GM12878 (cell line): ENCODE measurements around the gene CPNE5. TPM values are rescaled to one million over a fixed set of nuclear protein-coding genes. Genes with fewer than 3 reads are reported as not detected.

Experiments
- BHLHE40 ChIP-seq, 2 experiments: fragments of 450-650 bp in 1 of 2; IDR thresholded peaks; 2 replicates each; pipeline ENCODE4 v1.6.1; 2011 to 2017; ENCODE audit warnings: low read depth in 2 of 2, borderline replicate concordance in 1 of 2, improper control_type of control experiment in 1 of 2, low read length in 1 of 2, mild to moderate bottlenecking in 1 of 2
- CUX1 ChIP-seq: IDR thresholded peaks from 2 replicates; pipeline ENCODE4 v1.6.1; 2012; ENCODE audit warnings: improper control_type of control experiment, low read depth, low read length; ENCODE audit not compliant: insufficient replicate concordance
- DPF2 ChIP-seq: fragments of 450-650 bp; IDR thresholded peaks from 2 replicates; pipeline ENCODE4 v1.6.1; 2017; ENCODE audit warnings: mild to moderate bottlenecking
- E4F1 ChIP-seq: fragments of 450-650 bp; IDR thresholded peaks from 2 replicates; pipeline ENCODE4 v1.6.1; 2018; ENCODE audit warnings: borderline replicate concordance, mild to moderate bottlenecking; ENCODE audit not compliant: partially characterized antibody
- IKZF2 ChIP-seq, 2 experiments: fragments of 450-650 bp; IDR thresholded peaks; 2 replicates each; pipeline ENCODE4 v1.6.1; 2017; ENCODE audit warnings: mild to moderate bottlenecking in 2 of 2, moderate library complexity in 2 of 2
- IRF5 ChIP-seq: fragments of 450-650 bp; IDR thresholded peaks from 2 replicates; pipeline ENCODE4 v1.6.1; 2017; ENCODE audit warnings: borderline replicate concordance
- JUNB ChIP-seq: IDR thresholded peaks from 2 replicates; pipeline ENCODE4 v1.6.1; 2016; ENCODE audit warnings: antibody characterized with exemption, mild to moderate bottlenecking
- JUND ChIP-seq: IDR thresholded peaks from 2 replicates; pipeline ENCODE4 v1.6.1; 2012; ENCODE audit warnings: low read depth, mild to moderate bottlenecking, low read length, improper control_type of control experiment, moderate library complexity
- KAT2A ChIP-seq: conservative IDR thresholded peaks from 2 replicates; pipeline ENCODE4 v1.6.1; 2011; ENCODE audit warnings: low read depth, low read length; ENCODE audit not compliant: control insufficient read depth
- KDM1A ChIP-seq: fragments of 200-600 bp; sonication (generic); IDR thresholded peaks from 2 replicates; pipeline ENCODE4 v1.6.1; 2016; ENCODE audit warnings: borderline replicate concordance
- MAX ChIP-seq: IDR thresholded peaks from 2 replicates; pipeline ENCODE4 v1.6.1; 2012; ENCODE audit warnings: low read depth, low read length, improper control_type of control experiment
- MTA3 ChIP-seq: IDR thresholded peaks from 2 replicates; pipeline ENCODE4 v1.6.1; 2012; ENCODE audit warnings: low read length, inconsistent platforms, borderline replicate concordance
- PML ChIP-seq: IDR thresholded peaks from 2 replicates; pipeline ENCODE4 v1.6.1; 2012; ENCODE audit warnings: low read length, inconsistent platforms
- RELA ChIP-seq: fragments of 450-650 bp; IDR thresholded peaks from 2 replicates; pipeline ENCODE4 v1.8.0; 2014; ENCODE audit warnings: borderline replicate concordance; ENCODE audit not compliant: partially characterized antibody
- RFX5 ChIP-seq: IDR thresholded peaks from 2 replicates; pipeline ENCODE4 v1.6.1; 2011; ENCODE audit warnings: low read depth, low read length, improper control_type of control experiment
- SPI1 ChIP-seq: IDR thresholded peaks from 2 replicates; pipeline ENCODE4 v1.6.1; 2011; ENCODE audit warnings: low read depth, mild to moderate bottlenecking, low read length, moderate library complexity, borderline replicate concordance; ENCODE audit not compliant: insufficient read depth
- SUZ12 ChIP-seq: fragments of 200-600 bp; sonication (generic); IDR thresholded peaks from one replicate; pipeline ENCODE4 v1.6.1; 2018; ENCODE audit warnings: antibody characterized with exemption, mild to moderate bottlenecking; ENCODE audit not compliant: unreplicated experiment
- USF1 ChIP-seq: IDR thresholded peaks from 2 replicates; pipeline ENCODE4 v1.6.1; 2011; ENCODE audit warnings: borderline replicate concordance, low read depth, mild to moderate bottlenecking, moderate library complexity, mixed read lengths, low read length; ENCODE audit not compliant: insufficient read depth; ENCODE audit errors: extremely low read length
- polyA plus RNA-seq, 11 experiments: library from polyadenylated mRNA; depleted of rRNA in 4 of 11; unstranded in 6 of 11; stranded (reverse) in 5 of 11; fragments of >200 nt; fragmentation: Nextera tagmentation in 4 of 11; fragmentation: Illumina TruSeq in 1 of 11; extraction: Ambion mirVana in 4 of 11; extraction: Trizol in 1 of 11; gene quantifications; 1 replicate in 1 of 11; 2 replicates in 10 of 11; pipeline versions ENCODE4 v1.2.1 to v1.2.3, GENCODE V29; 2011 to 2016; ENCODE audit warnings: inconsistent platforms in 2 of 11, missing spikeins in 2 of 11, low read depth in 1 of 11
- total RNA-seq, 4 experiments: library from RNA; depleted of rRNA in 3 of 4; stranded (reverse); fragments of >200 nt in 3 of 4; fragmentation: Illumina TruSeq in 1 of 4; extraction: Trizol in 1 of 4; gene quantifications; 2 replicates each; pipeline versions ENCODE4 v1.2.1 to v1.2.3, GENCODE V29; 2013 to 2021

The CPNE5 gene
- total and polyA plus RNA-seq, 10 of the 15 experiments (the other 5 are each of a cell fraction or from before 2014, with no cell fraction given): 2.4 to 39.1 (median 18.2) TPM

- TF ChIP-seq IKZF2 (IDR thresholded peaks at IDR 0.05): peak in 1 of 2 experiments; percentile 45; a peak in 2 of 4 replicates
- TF ChIP-seq KAT2A: no peak
- peak; percentile 83 for TF ChIP-seq RELA
- TF ChIP-seq BHLHE40 (IDR thresholded peaks at IDR 0.05; ENCODE audit: borderline replicate concordance in 1 of 2, low read depth in 2 of 2, low read length in 1 of 2): peak in 1 of 2 experiments; percentile 69; a peak in 2 of 4 replicates
- TF ChIP-seq JUND: no peak
- TF ChIP-seq SPI1: no peak
- TF ChIP-seq KDM1A: no peak
- TF ChIP-seq PML: peak; percentile 71; the same call in 1 of the 2 replicates
- no peak for TF ChIP-seq RFX5
- TF ChIP-seq IRF5: no peak
- no peak for TF ChIP-seq MTA3
- no peak for TF ChIP-seq JUNB
- TF ChIP-seq SUZ12: no peak
- TF ChIP-seq CUX1: no peak
- peak; percentile 67 for TF ChIP-seq DPF2
- TF ChIP-seq USF1: no peak
- TF ChIP-seq E4F1: peak; percentile 30
- peak; percentile 87 for TF ChIP-seq MAX
Observed at GRCh38 chr6:36874443-36875249, 35.4 kb upstream of the CPNE5 start, which contains the start of gene PPIL1 (continued).
